H9 (cell line): ENCODE measurements around the gene HOXC6. TPM values are rescaled to one million over a fixed set of nuclear protein-coding genes. Genes with fewer than 3 reads are reported as not detected.

Experiments used
- DNase-seq: peaks from one replicate; pipeline ENCODE4 v3.0.0-alpha.2; 2017
- H2AFZ ChIP-seq: one replicate; pipeline ENCODE4 v1.6.1; 2013; ENCODE audit warnings: mild to moderate bottlenecking, low read length, control low read depth, moderate library complexity
- H2AK5ac ChIP-seq: 2 replicates; pipeline ENCODE4 v1.6.1; 2013; ENCODE audit warnings: low read length, control low read depth, mixed read lengths; ENCODE audit not compliant: insufficient read length
- H2BK120ac ChIP-seq: one replicate; pipeline ENCODE4 v1.6.1; 2013; ENCODE audit warnings: low read depth, mild to moderate bottlenecking, low read length, control low read depth, inconsistent platforms; ENCODE audit not compliant: poor library complexity, severe bottlenecking
- H2BK12ac ChIP-seq: 2 replicates; pipeline ENCODE4 v1.6.1; 2013; ENCODE audit warnings: low read length, control low read depth, mixed read lengths, low read depth; ENCODE audit not compliant: insufficient read length
- H2BK15ac ChIP-seq: 2 replicates; pipeline ENCODE4 v1.6.1; 2013; ENCODE audit warnings: low read depth, low read length, control low read depth
- H2BK20ac ChIP-seq: one replicate; pipeline ENCODE4 v1.6.1; 2013; ENCODE audit warnings: low read depth, mild to moderate bottlenecking, low read length, control low read depth, inconsistent platforms; ENCODE audit not compliant: poor library complexity, severe bottlenecking
- H2BK5ac ChIP-seq: 2 replicates; pipeline ENCODE4 v1.6.1; 2013; ENCODE audit warnings: low read length, control low read depth, mixed read lengths; ENCODE audit not compliant: insufficient read length
- H3K14ac ChIP-seq: 2 replicates; pipeline ENCODE4 v1.6.1; 2013; ENCODE audit warnings: low read length, control low read depth; ENCODE audit not compliant: insufficient read depth
- H3K18ac ChIP-seq: 2 replicates; pipeline ENCODE4 v1.6.1; 2013; ENCODE audit warnings: low read depth, mild to moderate bottlenecking, mixed read lengths, low read length, control low read depth; ENCODE audit not compliant: insufficient read length
- H3K23ac ChIP-seq: 2 replicates; pipeline ENCODE4 v1.6.1; 2013; ENCODE audit warnings: low read length, control low read depth, mixed read lengths, low read depth; ENCODE audit not compliant: insufficient read length
- H3K23me2 ChIP-seq: 2 replicates; pipeline ENCODE4 v1.6.1; 2013; ENCODE audit warnings: low read depth, mild to moderate bottlenecking, mixed read lengths, low read length, control low read depth; ENCODE audit not compliant: insufficient read length, poor library complexity, severe bottlenecking
- H3K27ac ChIP-seq: 2 replicates; pipeline ENCODE4 v1.5.1; 2013; ENCODE audit warnings: low read length, control low read depth, mixed read lengths, low read depth; ENCODE audit not compliant: insufficient read length
- H3K27me3 ChIP-seq: 2 replicates; pipeline ENCODE4 v1.6.1; 2013; ENCODE audit warnings: low read length, control low read depth, inconsistent platforms; ENCODE audit not compliant: insufficient read depth
- H3K4ac ChIP-seq: 2 replicates; pipeline ENCODE4 v1.6.1; 2013; ENCODE audit warnings: low read depth, mild to moderate bottlenecking, control low read depth, inconsistent platforms, low read length, moderate library complexity
- H3K4me1 ChIP-seq: 2 replicates; pipeline ENCODE4 v1.6.1; 2013; ENCODE audit warnings: low read length, control low read depth, inconsistent platforms; ENCODE audit not compliant: insufficient read depth
- H3K4me2 ChIP-seq: 2 replicates; pipeline ENCODE4 v1.6.1; 2013; ENCODE audit warnings: low read length, control low read depth, mixed read lengths; ENCODE audit not compliant: insufficient read length, insufficient read depth
- H3K56ac ChIP-seq: 2 replicates; pipeline ENCODE4 v1.6.1; 2013; ENCODE audit warnings: low read depth, mild to moderate bottlenecking, mixed read lengths, low read length, control low read depth; ENCODE audit not compliant: insufficient read length
- H3K79me1 ChIP-seq: 2 replicates; pipeline ENCODE4 v1.6.1; 2013; ENCODE audit warnings: low read depth, mild to moderate bottlenecking, moderate library complexity, low read length, control low read depth, inconsistent platforms; ENCODE audit not compliant: insufficient read depth, poor library complexity, severe bottlenecking
- H3K79me2 ChIP-seq: 2 replicates; pipeline ENCODE4 v1.6.1; 2013; ENCODE audit warnings: low read length, control low read depth, inconsistent platforms; ENCODE audit not compliant: insufficient read depth
- H3K9ac ChIP-seq: 2 replicates; pipeline ENCODE4 v1.6.1; 2013; ENCODE audit warnings: low read length, control low read depth, mixed read lengths; ENCODE audit not compliant: insufficient read length; ENCODE audit errors: extremely low read depth
- H3K9me3 ChIP-seq: one replicate; pipeline ENCODE4 v1.6.1; 2013; ENCODE audit warnings: low read depth, low read length, inconsistent platforms; ENCODE audit not compliant: control insufficient read depth
- H3T11ph ChIP-seq: one replicate; pipeline ENCODE4 v1.6.1; 2013; ENCODE audit warnings: mild to moderate bottlenecking, low read length, control low read depth, inconsistent platforms
- H4K20me1 ChIP-seq: one replicate; pipeline ENCODE4 v1.6.1; 2013; ENCODE audit not compliant: control insufficient read depth, insufficient read length, insufficient read depth
- H4K5ac ChIP-seq: 2 replicates; pipeline ENCODE4 v1.6.1; 2013; ENCODE audit warnings: low read depth, mild to moderate bottlenecking, mixed read lengths, low read length, control low read depth; ENCODE audit not compliant: insufficient read length
- H4K8ac ChIP-seq: replicated peaks from 2 replicates; pipeline ENCODE4 v1.6.1; 2013; ENCODE audit warnings: low read length, control low read depth, mixed read lengths, low read depth; ENCODE audit not compliant: insufficient read length
- H4K91ac ChIP-seq: 2 replicates; pipeline ENCODE4 v1.6.1; 2013; ENCODE audit warnings: low read depth, mild to moderate bottlenecking, moderate library complexity, mixed read lengths, low read length, control low read depth; ENCODE audit not compliant: insufficient read length
- H3K27ac Mint-ChIP-seq, 3 experiments: 2 replicates in 2 of 3; 3 replicates in 1 of 3; pipeline ENCODE4 v1.8.0; 2020 to 2021; ENCODE audit warnings: mixed read lengths in 3 of 3, mild to moderate bottlenecking in 1 of 3, moderate library complexity in 1 of 3
- H3K27me3 Mint-ChIP-seq: 2 replicates; pipeline ENCODE4 v1.8.0; 2021; ENCODE audit warnings: low read depth, mild to moderate bottlenecking, moderate library complexity, mixed read lengths
- H3K36me3 Mint-ChIP-seq, 3 experiments: 2 replicates in 2 of 3; 3 replicates in 1 of 3; pipeline ENCODE4 v1.8.0; 2020 to 2021; ENCODE audit warnings: low read depth in 3 of 3, mixed read lengths in 3 of 3; ENCODE audit not compliant: insufficient read depth in 1 of 3
- H3K4me1 Mint-ChIP-seq, 2 experiments: 2 replicates each; pipeline ENCODE4 v1.8.0; 2020; ENCODE audit warnings: mixed read lengths in 2 of 2
- H3K4me3 Mint-ChIP-seq, 2 experiments: 2 replicates in 1 of 2; 3 replicates in 1 of 2; pipeline ENCODE4 v1.8.0; 2020 to 2021; ENCODE audit warnings: mild to moderate bottlenecking in 2 of 2, mixed read lengths in 2 of 2, moderate library complexity in 1 of 2
- H3K9me3 Mint-ChIP-seq, 2 experiments: 2 replicates in 1 of 2; 3 replicates in 1 of 2; pipeline ENCODE4 v1.8.0; 2020; ENCODE audit warnings: mild to moderate bottlenecking in 2 of 2, mixed read lengths in 2 of 2, moderate library complexity in 1 of 2
- CTCF ChIP-seq: fragments of 200-600 bp; sonication (generic); conservative IDR thresholded peaks from 3 replicates; pipeline ENCODE4 v1.8.0; 2021; ENCODE audit warnings: antibody characterized with exemption, mild to moderate bottlenecking
- WGBS: extraction: QIAGEN DNeasy Blood & Tissue Kit; methylation state at CpG from one replicate; pipeline ENCODE4 v1.1.7; 2013; ENCODE audit warnings: missing lambda C conversion rate, low lambda C conversion rate, mixed read lengths; ENCODE audit not compliant: insufficient read length; ENCODE audit errors: extremely low coverage; 5-methylcytosine and 5-hydroxymethylcytosine counted together
- total RNA-seq: library from RNA; stranded (reverse); gene quantifications from 2 replicates; pipeline ENCODE4 v1.2.1, GENCODE V29; 2021

Gene HOXC6
- total RNA-seq, 1 experiment from 2014 or later: not detected

- Mint-ChIP-seq H3K27me3 (peaks cover 100% of the 10 kb centered on the region), H3K27ac (no peak overlapping the region), H3K4me3 (no peak overlapping the region; a peak in 1 of 5 replicates), H3K36me3 (no peaks in the 10 kb centered on the region), H3K4me1 (peaks cover 3 to 13% of the 10 kb centered on the region in 2 experiments), H3K9me3 (peaks cover 7 to 11% of the 10 kb centered on the region in 2 experiments; a peak in 4 of 5 replicates)
- Histone ChIP-seq H3T11ph (no peak overlapping the region), H3K23me2 (no peaks in the 10 kb centered on the region), H2BK15ac (no peak overlapping the region), H3K79me2 (no peaks in the 10 kb centered on the region), H4K5ac (no peak overlapping the region), H3K4ac (no peak overlapping the region), H3K27ac (no peak overlapping the region), H3K79me1 (no peaks in the 10 kb centered on the region), H2AFZ (no peak overlapping the region), H2BK5ac (no peak overlapping the region), H3K18ac (no peak overlapping the region), H3K9me3 (no peaks in the 10 kb centered on the region), H3K14ac (no peak overlapping the region), H2BK120ac (no peak overlapping the region), H3K27me3 (peaks cover 99% of the 10 kb centered on the region), H3K9ac (no peak overlapping the region), H3K4me2 (no peak overlapping the region), H4K8ac (no peak overlapping the region), H4K91ac (no peak overlapping the region), H3K56ac (no peak overlapping the region), H2BK12ac (no peak overlapping the region), H2AK5ac (no peak overlapping the region), H3K23ac (no peak overlapping the region), H4K20me1 (no peaks in the 10 kb centered on the region), H3K4me1 (no peaks in the 10 kb centered on the region), H2BK20ac (no peak overlapping the region)
- TF ChIP-seq CTCF: no peak
- no CpG with 5 or more reads among the region's 5 CpGs for WGBS
- DNase-seq: no peak
Measured at GRCh38 chr12:54044425-54045103, 16.3 kb downstream of the HOXC6 start.
